NCI-H524 (cell line): ENCODE measurements around the gene ZNF577.
A peak's percentile ranks its signal among the peaks of the same experiment; 100 is the strongest.
"Not testable (repeated sequence)": the region's sequence is repeated elsewhere in the genome, so short reads cannot be mapped to it uniquely, and the experiment has no call there.

Experiments
- DNase-seq, 2 experiments: peaks; one replicate each; lab custom pipeline; 2025; lab: John Stamatoyannopoulos, UW

ZNF577 gene

DNA sequence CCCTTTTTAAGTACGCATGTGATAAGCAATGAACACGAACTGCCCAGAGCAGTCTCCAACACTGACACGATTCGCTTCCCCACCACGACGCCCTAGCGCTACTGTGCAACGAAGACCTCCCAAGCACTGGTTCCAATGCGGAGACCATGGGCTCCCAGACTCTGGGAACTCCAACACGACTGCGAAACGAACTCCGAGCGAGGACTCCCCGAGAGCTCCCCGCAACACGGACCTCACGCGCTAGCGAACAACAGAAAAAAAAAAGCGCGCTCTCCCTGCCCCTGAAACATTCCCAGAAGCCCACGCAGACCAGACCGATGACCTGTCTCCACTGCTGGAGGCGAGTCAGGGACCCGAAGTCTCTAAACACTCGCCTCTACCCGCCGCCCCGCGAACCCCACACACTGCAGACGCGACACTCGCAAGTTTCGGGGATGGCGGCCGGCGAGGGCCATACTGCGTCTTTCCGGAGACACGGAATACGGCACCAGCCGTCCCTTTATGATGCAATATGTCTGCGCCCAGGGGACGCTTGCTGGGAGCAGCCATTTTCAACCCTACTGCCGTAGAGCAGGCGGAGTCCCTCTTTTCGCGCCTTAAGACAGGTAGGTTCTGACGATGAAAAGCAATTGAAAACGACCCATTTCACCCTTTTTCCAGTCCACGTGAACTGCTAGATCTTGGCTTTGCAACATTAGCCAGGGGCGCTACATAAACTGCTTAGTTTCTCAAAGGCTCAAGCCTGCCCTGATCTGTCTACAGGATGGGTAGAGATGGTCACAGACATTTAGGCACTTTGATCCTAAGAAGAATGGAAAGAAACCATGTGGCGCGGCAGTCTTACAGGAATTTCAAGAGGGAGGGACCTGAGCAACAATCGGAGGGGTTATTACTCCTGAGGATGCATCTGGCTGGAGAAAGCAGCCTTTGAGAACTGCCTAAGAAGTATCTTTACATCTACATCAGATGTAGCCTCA is at the start of gene ZNF577:
Gene ZNF577, minus strand, starts transcription at position 430 of the 977 bp plus-strand sequence. CDS start 7,569 bp downstream, outside the sequence.
- DNase-seq = peak; percentile 88 to 96

DNA sequence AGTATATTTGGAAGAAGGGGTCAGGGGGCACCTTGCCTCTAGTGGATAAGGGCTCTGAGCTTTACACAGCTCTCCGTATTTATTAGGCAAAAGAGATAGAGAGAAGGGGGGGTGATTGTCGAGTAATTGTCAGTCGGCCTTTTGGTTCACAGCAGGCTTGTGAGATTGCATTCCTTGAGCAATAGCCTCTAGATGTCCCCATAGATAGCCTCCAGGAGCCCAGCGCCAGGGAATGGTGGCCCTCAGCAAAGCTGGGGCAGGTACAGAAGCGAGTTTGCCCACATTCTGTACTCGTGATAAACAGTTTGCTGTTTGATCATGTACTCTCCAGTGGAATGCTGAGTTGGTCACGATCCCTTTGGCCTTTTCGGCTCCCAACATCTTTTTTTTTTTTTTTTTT is 44.2 kb upstream of the ZNF577 start:
- DNase-seq = no peak

DNA sequence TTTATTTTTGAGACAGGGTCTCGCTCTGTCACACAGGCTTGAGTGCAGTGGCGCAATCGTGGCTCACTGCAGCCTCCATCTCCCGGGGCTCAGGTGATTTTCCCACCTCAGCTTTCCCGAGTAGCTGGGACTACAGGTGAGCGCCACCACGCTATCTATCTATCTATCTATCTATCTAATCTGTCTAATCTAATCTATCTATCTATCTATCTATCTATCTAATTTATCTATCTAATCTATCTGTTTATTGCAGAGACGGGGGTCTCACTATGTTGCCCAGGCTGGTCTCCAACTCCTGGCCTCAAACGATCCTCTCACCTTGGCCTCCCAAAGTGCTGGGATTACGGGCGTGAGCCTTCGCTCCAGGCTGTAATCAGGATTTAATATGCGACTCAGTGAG is 40.1 kb upstream of the ZNF577 start:
- DNase-seq = no peak

DNA sequence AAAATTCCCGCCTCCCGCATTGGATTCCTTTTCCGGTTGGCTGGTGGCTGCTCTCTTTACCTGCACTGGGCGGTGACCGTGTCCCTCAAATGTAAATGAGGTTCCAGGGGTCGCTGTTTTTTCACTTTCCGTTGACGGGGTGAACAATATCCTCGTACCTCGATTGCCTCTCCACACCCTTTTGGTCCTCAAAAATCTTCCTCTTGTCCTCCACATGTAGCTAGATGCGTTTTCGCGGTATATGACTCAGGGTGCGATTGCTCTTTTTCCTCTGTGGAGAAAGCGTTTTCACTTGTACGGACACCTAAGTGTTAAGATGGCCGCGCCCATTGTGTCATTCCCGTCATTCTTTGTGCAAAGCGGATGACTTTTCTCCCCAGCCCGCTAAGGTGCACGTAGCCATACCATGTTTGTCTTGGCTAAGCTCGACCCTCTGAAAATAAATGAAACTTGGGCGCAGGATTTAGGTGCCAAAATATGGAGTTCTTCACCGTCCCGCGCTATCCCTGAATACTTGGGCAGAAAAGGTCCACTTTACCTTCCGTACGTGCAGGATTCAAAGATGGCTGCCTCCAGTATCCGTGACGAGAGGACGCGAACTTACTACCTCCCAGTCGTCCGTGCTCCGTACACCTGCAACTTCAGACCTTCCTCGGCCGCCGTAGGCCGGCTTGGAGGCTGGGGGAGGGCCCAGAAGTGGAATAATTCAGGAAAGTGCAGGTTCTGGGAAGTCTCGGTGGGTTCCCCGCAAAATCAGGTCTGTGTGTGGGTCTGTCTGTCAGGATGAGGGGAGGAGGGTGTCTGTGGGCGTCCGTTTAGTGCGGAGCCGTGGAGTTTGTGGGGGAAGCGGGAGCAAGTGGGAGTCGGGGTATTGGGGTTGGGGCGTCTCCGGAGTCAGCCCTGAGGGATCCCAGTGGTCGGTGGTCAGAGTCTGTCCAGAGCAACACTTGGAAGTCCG is 39.3 kb upstream of the ZNF577 start, which contains the start of gene ZNF613:
Gene ZNF613, plus strand, starts transcription at position 689 of the 958 bp plus-strand sequence. CDS start 8,749 bp downstream, outside the sequence.
- DNase-seq = peak; percentile 93 to 94

DNA sequence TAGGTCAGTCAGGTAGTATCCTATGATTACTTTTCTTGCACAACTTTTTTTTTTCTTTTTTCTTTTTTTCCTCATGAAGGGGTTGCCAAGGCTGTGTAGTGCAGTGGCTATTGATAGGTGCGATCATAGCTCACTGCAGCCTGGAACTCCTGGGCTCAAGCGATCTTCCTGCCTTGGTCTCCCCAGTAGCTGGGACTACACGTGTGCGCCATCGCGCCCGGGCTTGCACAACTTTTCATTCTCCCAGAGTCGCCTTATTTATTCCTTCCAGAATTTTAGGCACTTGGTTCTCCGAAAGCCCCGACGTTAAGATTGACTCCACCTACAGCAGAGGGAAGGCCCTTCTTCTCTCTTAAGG is 38.7 kb upstream of the ZNF577 start:
- DNase-seq = no peak

GRCh38 chr19:51921949-51922348 is 34.2 kb upstream of the ZNF577 start:
- DNase-seq = no peak

- DNase-seq = no peak
Measured at GRCh38 chr19:51919606-51920005, 31.9 kb upstream of the ZNF577 start.

DNA sequence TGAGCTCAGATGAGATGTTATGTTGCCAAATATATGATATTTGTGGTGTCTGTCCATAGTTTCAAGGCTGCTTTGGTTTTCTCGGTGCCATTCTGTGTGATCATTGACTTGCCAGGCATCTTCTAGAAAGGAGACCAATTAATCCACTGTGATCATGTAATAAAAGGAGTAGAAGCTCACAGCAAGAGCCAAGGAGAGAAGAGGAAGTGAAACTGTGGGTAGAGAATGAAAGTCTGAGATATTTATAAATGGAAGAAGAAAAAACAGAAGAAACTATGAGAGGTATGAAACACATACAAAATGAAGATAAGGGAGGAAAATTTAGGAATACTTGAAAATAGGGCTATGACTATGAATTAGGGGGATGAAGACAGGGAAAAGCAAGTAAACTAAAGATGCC is 28.4 kb upstream of the ZNF577 start:
- no peak for DNase-seq

DNA sequence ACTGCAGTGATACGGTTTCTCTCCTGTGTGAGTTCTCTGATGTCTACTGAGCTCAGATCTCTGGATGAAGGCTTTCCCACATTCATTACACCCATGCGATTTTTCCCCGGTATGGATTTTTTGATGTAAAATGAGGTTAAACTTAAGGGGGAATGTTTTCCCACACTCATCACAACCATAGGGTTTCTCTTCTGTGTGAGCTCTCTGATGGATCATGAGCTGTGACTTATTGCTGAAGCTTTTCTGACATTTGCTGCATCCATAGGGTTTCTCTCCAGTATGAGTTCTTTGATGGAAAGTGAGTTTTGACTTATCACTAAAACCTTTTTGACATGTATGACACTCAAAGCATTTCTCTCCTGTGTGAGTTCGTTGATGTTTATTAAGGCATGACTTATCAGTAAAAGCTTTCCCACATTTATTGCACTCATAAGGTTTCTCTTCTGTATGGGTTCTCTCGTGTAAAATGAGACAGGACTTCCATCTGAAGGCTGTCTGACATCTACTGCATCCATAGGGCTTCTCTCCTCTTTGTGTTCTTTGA is 27.6 kb upstream of the ZNF577 start:
- no peak for DNase-seq

DNA sequence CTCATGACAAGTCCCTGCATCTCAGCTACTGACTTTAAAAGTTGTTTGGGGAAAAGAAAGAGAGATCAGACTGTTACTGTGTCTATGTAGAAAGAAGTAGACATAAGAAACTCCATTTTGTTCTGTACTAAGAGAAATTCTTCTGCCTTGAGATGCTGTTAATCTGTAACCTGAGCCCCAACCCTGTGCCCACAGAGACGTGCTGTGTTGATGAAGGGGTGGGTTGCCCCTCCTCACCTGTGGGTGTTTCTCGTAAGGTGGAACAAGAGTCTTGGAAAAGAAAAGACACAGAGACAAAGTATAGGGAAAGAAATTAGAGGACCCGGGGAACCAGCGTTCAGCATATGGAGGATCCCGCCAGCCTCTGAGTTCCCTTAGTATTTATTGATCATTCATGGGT is 20.2 kb upstream of the ZNF577 start:
- not testable (repeated sequence) for DNase-seq

DNA sequence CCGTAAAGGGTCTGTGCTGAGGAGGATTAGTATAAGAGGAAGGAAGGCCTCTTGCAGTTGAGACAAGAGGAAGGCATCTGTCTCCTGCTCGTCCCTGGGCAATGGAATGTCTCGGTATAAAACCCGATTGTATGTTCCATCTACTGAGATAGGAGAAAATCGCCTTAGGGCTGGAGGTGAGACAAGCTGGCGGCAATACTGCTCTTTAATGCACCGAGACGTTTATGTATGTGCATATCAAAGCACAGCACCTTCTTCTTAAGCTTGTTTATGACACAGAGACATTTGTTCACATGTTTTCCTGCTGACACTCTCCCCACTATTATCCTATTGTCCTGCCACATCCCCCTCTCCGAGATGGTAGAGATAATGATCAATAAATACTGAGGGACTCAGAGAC is 18.4 kb upstream of the ZNF577 start:
- DNase-seq = not testable (repeated sequence)

GRCh38 chr19:51905639-51906038 is 17.9 kb upstream of the ZNF577 start:
- DNase-seq = not testable (repeated sequence)

DNA sequence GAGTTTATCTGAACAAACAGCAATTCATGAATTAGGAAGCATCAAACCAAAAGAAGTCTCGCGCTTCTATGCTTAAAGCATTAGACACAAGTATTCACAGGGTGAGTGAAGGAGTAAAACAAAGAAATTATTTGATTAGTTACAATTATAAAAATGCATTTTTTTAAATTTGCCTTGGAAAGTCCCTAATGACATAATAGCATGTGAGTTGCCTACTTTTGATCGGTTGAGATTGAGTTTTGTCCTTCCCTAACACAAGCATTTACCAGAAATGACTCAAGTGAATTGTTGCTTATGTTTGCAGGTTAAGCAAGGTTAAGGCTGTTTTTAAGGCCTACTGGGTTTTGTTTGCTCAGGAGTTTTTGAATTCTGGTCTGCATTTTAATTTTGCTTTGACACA is 17.5 kb upstream of the ZNF577 start:
- no peak for DNase-seq

- peak; percentile 69 to 91 for DNase-seq
Measured at GRCh38 chr19:51904331-51905165, 16.8 kb upstream of the ZNF577 start, which contains the start of gene ZNF649. Gene ZNF649 (minus strand): TSS chr19:51905017. CDS start chr19:51900107, 4,910 bp downstream.

GRCh38 chr19:51903192-51903591 is 15.4 kb upstream of the ZNF577 start:
- DNase-seq = no peak

DNA sequence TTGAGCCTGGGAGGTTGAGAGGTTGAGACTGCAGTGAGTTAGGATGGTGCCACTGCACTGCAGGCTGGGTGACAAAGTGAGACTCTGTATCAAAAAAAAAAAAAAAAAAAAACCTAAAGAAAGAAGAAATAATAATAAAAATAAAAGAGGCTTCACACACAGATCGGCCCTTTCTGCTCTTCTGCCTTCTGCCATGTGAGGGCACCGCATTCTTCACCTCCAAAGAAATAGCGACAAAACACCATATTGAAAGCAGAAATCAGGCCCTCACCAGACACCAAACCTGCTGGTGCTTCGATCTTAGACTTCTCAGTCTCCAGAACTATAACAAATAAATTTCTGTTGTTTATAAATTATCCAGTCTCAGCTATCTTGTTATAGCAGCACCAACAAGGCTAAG is 14.1 kb upstream of the ZNF577 start:
- no peak for DNase-seq

DNA sequence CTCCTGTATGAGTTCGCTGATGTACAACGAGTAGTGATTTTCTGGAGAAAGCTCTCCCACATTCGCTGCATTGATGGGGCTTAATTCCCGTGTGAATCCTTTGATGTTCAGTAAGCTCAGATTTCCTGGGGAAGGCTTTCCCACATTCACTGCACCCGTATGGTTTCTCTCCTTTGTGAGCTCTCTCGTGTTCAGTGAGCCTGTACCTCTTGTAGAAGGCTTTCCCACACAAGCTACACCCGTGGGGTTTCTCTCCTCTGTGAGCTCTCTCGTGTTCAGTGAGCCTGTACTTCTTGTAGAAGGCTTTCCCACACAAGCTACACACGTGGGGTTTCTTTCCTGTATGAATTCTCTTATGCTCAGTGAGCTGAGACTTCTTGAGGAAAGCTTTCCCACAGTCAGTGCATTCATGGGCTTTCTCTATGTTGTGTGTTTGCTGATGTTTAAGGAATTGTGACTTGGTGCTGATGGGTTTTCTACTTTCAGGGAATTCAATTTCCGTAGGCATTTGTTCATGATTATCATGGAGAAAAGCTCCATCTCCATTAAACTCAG is 3.5 kb upstream of the ZNF577 start:
- DNase-seq = no peak

GRCh38 chr19:51889934-51890333 is 2.2 kb upstream of the ZNF577 start:
- no peak for DNase-seq

GRCh38 chr19:51884713-51885112 is 3.0 kb downstream of the ZNF577 start:
- DNase-seq = no peak

DNA sequence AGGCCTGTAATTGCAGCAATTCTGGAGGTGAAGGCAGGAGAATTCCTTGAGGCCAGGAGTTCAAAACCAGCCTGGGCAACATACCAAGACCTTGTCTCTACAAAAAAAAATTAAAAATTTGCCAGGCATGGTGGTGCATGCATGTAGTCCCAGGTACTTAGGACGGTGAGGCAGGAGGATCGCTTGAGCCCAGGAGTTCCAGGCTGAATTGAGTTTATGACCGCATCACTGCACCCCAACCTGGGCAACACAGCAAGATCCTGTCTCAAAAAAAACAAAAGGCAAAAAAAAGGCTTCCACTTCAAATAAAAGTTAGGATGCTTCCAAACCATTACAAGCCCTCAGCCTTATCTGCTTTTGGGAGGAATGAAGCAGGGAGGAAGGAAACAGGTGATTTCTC is 5.2 kb downstream of the ZNF577 start:
- DNase-seq = no peak

DNA sequence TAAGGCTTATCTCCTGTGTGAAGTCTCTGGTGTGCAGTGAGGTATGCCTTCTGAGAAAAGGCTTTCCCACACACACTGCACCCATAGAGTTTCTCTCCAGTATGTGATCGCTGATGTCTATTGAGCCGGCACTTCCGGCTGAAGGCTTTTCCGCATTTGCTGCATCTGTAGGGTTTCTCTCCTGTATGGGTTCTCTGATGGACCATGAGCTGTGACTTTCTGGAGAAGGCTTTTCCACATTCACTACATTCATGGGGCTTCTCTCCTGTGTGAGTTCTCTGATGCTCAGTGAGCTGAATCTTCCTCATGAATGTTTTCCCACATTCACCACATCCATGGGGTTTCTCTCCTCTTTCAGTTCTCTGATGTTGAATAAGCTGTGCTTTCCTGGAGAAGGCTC is 14.7 kb downstream of the ZNF577 start:
- DNase-seq = no peak
